K562 (cell line): Measurements from ENCODE around the gene UBA1. TPM values are rescaled to one million over a fixed set of nuclear protein-coding genes. Genes with fewer than 3 reads are reported as not detected.

Experiments
- ATAC-seq: fragments of 200-7000 bp; cut with Tn5 transposase; 3 replicates; pipeline ENCODE4 v1.9.1; 2020; ENCODE audit warnings: moderate library complexity
- BruUV-seq: library from RNA; stranded (reverse); fragments of 400-500 nt; replicated peaks from 2 replicates; lab custom pipeline; 2021; lab: Mats Ljungman, UMichigan
- CTCF ChIA-PET: fragments of 300-600 bp; formaldehyde crosslinking; extraction: SDS; loops from one replicate; lab custom pipeline; 2021; ENCODE audit warnings: low intra/inter-chr PET ratio; lab: Yijun Ruan, JAX
- POLR2A ChIA-PET: fragments of 300-600, 350-650 bp; sonication (Branson Sonifier 250); formaldehyde crosslinking; extraction: SDS; loops from one replicate; lab custom pipeline; 2021; ENCODE audit warnings: antibody characterized with exemption, inconsistent platforms; lab: Yijun Ruan, JAX
- DNase-seq, 4 experiments: peaks; one replicate each; pipeline versions ENCODE4 v3.0.0 to v3.0.0-alpha.2; 2011 to 2018; ENCODE audit warnings: low spot score in 3 of 4, mixed read lengths in 3 of 4; ENCODE audit errors: extremely low read depth in 1 of 4
- FAIRE-seq: peaks from 2 replicates; lab custom pipeline; 2011; peaks lifted over from hg19 to GRCh38; lab: Jason Lieb, UNC
- H2AFZ ChIP-seq: 2 replicates; pipeline ENCODE4 v1.6.0; 2011; ENCODE audit warnings: low read depth, low read length, control low read depth, inconsistent platforms
- H3K27ac ChIP-seq: fragments of 200-600 bp; 3 replicates; pipeline ENCODE4 v1.8.0; 2011; ENCODE audit warnings: low read depth, mild to moderate bottlenecking, control low read depth, inconsistent platforms, low read length, moderate library complexity, mixed read lengths; ENCODE audit errors: extremely low read depth
- H3K27me3 ChIP-seq, 2 experiments: fragments of 300-600 bp in 1 of 2; 2 replicates in 1 of 2; 3 replicates in 1 of 2; pipeline versions ENCODE4 v1.6.0 to v1.8.0; 2011; ENCODE audit warnings: inconsistent platforms in 2 of 2, low read length in 2 of 2, mild to moderate bottlenecking in 1 of 2, mixed read lengths in 1 of 2, moderate library complexity in 1 of 2; ENCODE audit not compliant: control insufficient read depth in 2 of 2, insufficient read depth in 2 of 2
- H3K36me3 ChIP-seq: fragments of 300-600 bp; 3 replicates; pipeline ENCODE4 v1.8.0; 2011; ENCODE audit warnings: mild to moderate bottlenecking, low read length, inconsistent platforms; ENCODE audit not compliant: control insufficient read depth, insufficient read depth
- H3K4me1 ChIP-seq, 2 experiments: fragments of 200-600 bp in 1 of 2; replicated peaks in 1 of 2; 2 replicates in 1 of 2; 3 replicates in 1 of 2; pipeline versions ENCODE4 v1.5.1 to v1.8.0; 2011; ENCODE audit warnings: inconsistent platforms in 2 of 2, low read length in 2 of 2, mild to moderate bottlenecking in 1 of 2, mixed read lengths in 1 of 2, moderate library complexity in 1 of 2; ENCODE audit not compliant: control insufficient read depth in 2 of 2, insufficient read depth in 2 of 2
- H3K4me2 ChIP-seq: 2 replicates; pipeline ENCODE4 v1.6.1; 2011; ENCODE audit warnings: low read length, control low read depth, inconsistent platforms, mixed read lengths; ENCODE audit not compliant: insufficient read depth
- H3K4me3 ChIP-seq: fragments of 200-600 bp; sonication (generic), shearing (Covaris generic); 2 replicates; pipeline ENCODE4 v1.5.1; 2016; ENCODE audit warnings: control low read depth, inconsistent platforms
- H3K79me2 ChIP-seq: fragments of 200-600 bp; 3 replicates; pipeline ENCODE4 v1.8.0; 2011; ENCODE audit warnings: low read length, inconsistent platforms; ENCODE audit not compliant: control insufficient read depth, insufficient read depth
- H3K9ac ChIP-seq, 2 experiments: 2 replicates each; pipeline versions ENCODE4 v1.6.0 to v1.6.1; 2011; ENCODE audit warnings: low read depth in 2 of 2, low read length in 2 of 2, control low read depth in 1 of 2, inconsistent platforms in 1 of 2, mild to moderate bottlenecking in 1 of 2, mixed read lengths in 1 of 2; ENCODE audit not compliant: insufficient read depth in 1 of 2
- H3K9me1 ChIP-seq: one replicate; pipeline ENCODE4 v1.6.0; 2011; ENCODE audit warnings: inconsistent platforms, mild to moderate bottlenecking, low read length, moderate library complexity; ENCODE audit not compliant: control insufficient read depth, insufficient read depth
- H3K9me3 ChIP-seq: replicated peaks from 2 replicates; pipeline ENCODE4 v1.5.1; 2011; ENCODE audit warnings: low read depth, low read length, inconsistent platforms; ENCODE audit not compliant: control insufficient read depth, insufficient read depth
- H4K20me1 ChIP-seq: replicated peaks from 2 replicates; pipeline ENCODE4 v1.6.1; 2011; ENCODE audit warnings: low read length, inconsistent platforms, mixed read lengths; ENCODE audit not compliant: control insufficient read depth, insufficient read depth
- GABPB2 ChIP-seq: fragments of 250-450 bp; sonication (Bioruptor Pico); conservative IDR thresholded peaks from 2 replicates; pipeline ENCODE4 v1.5.1; 2021; ENCODE audit warnings: mild to moderate bottlenecking
- HDGF ChIP-seq: fragments of 450-650 bp; IDR thresholded peaks from 2 replicates; pipeline ENCODE4 v1.6.1; 2016
- JUNB ChIP-seq: fragments of 450-650 bp; formaldehyde crosslinking; conservative IDR thresholded peaks from 2 replicates; pipeline ENCODE4 v1.4.0; 2020; ENCODE audit warnings: mild to moderate bottlenecking
- JUND ChIP-seq, 2 experiments: IDR thresholded peaks; 2 replicates in 1 of 2; 3 replicates in 1 of 2; pipeline ENCODE4 v1.6.1; 2011; ENCODE audit warnings: borderline replicate concordance in 2 of 2, low read depth in 2 of 2, low read length in 2 of 2, improper control_type of control experiment in 1 of 2, missing biosample characterization in 1 of 2, missing genetic modification characterization in 1 of 2, missing genetic modification reagents in 1 of 2
- NFIX ChIP-seq: fragments of 250-450 bp; sonication (Bioruptor Pico); IDR thresholded peaks from 2 replicates; pipeline ENCODE4 v1.4.0; 2020; ENCODE audit warnings: low read depth, mild to moderate bottlenecking, moderate library complexity
- PML ChIP-seq: IDR thresholded peaks from 2 replicates; pipeline ENCODE4 v1.6.1; 2012; ENCODE audit warnings: low read length, inconsistent platforms
- RBM15 ChIP-seq: fragments of 200-400 bp; formaldehyde crosslinking; IDR thresholded peaks from 2 replicates; pipeline ENCODE4 v1.6.1; 2018; ENCODE audit warnings: mild to moderate bottlenecking, low read length, moderate library complexity; ENCODE audit not compliant: insufficient read depth
- SNRNP70 ChIP-seq: fragments of 200-400 bp; formaldehyde crosslinking; optimal IDR thresholded peaks from 2 replicates; pipeline ENCODE3; 2017; ENCODE audit warnings: low read depth, low read length
- TSC22D4 ChIP-seq: fragments of 450-650 bp; IDR thresholded peaks from 2 replicates; pipeline ENCODE4 v1.6.1; 2016; ENCODE audit warnings: missing genetic modification characterization, missing biosample characterization, control low read depth
- ZNF586 ChIP-seq: fragments of 450-650 bp; formaldehyde crosslinking; conservative IDR thresholded peaks from 2 replicates; pipeline ENCODE4 v1.4.0; 2020; ENCODE audit warnings: mild to moderate bottlenecking, moderate library complexity
- ZNF766 ChIP-seq: fragments of 200-800 bp; sonication (Bioruptor generic); conservative IDR thresholded peaks from 2 replicates; pipeline ENCODE4 v1.6.1; 2016; ENCODE audit warnings: missing genetic modification characterization, missing compliant biosample characterization
- WGBS: fragments of 100-300 bp; shearing (Covaris generic); methylation state at CpG from one replicate; pipeline ENCODE4 v1.1.6; 2016; ENCODE audit warnings: low coverage, mixed read lengths; ENCODE audit not compliant: insufficient coverage; ENCODE audit errors: missing lambda C conversion rate; 5-methylcytosine and 5-hydroxymethylcytosine counted together
- in situ Hi-C: fragments of 300-500 bp; cut with MboI; formaldehyde crosslinking; loops from 4 replicates; pipeline ENCODE4 v1.15.0; 2018; ENCODE audit warnings: inconsistent platforms, mixed read lengths
- intact Hi-C: fragments of 100-400 bp; cut with micrococcal nuclease; formaldehyde crosslinking; loops from 2 replicates; pipeline ENCODE4 v1.14.2; 2022
- polyA plus RNA-seq, 8 experiments: library from polyadenylated mRNA; depleted of rRNA in 4 of 8; stranded (reverse) in 5 of 8; unstranded in 3 of 8; fragments of >200 nt; fragmentation: Nextera tagmentation in 2 of 8; fragmentation: Illumina TruSeq in 1 of 8; extraction: Ambion mirVana in 2 of 8; extraction: Trizol in 1 of 8; gene quantifications; 2 replicates each; pipeline versions ENCODE4 v1.2.1 to v1.2.3, GENCODE V29; 2011 to 2014; ENCODE audit warnings: inconsistent platforms in 1 of 8, missing spikeins in 1 of 8
- total RNA-seq, 7 experiments: library from RNA; depleted of rRNA in 6 of 7; stranded (reverse); fragments of >200 nt in 6 of 7; fragmentation: Illumina TruSeq in 2 of 7; extraction: Trizol in 2 of 7; gene quantifications; 2 replicates each; pipeline versions ENCODE4 v1.2.1 to v1.2.3, GENCODE V29; 2011 to 2021; ENCODE audit warnings: low replicate concordance in 1 of 7
- TF ChIP-seq, protein P1 (sequence below): fragments of 450-650 bp; IDR thresholded peaks from 2 replicates; pipeline ENCODE4 v1.6.1; 2016; ENCODE audit warnings: low read depth
- TF ChIP-seq, protein P2 (sequence below): sonication (generic); formaldehyde crosslinking; IDR thresholded peaks from 2 replicates; pipeline ENCODE4 v1.8.0; 2022; ENCODE audit warnings: missing genetic modification reagents, mild to moderate bottlenecking, borderline replicate concordance

UBA1 gene
- total and polyA plus RNA-seq, 9 of the 15 experiments (the other 6 are each of a cell fraction or from before 2014, with no cell fraction given), result 32.0 to 174 (median 93.6) TPM

GRCh38 chrX:47179221-47179927 is 14.3 kb upstream of the UBA1 start:
- no peaks in the 10 kb centered on the region for H3K27me3 ChIP-seq
- H3K27ac ChIP-seq, result no peak overlapping the region
- H3K4me3 ChIP-seq, result no peak overlapping the region
- FAIRE-seq (no peak), ATAC-seq (no peak), DNase-seq (no peak)
- H3K4me2 ChIP-seq, result no peak overlapping the region
- no peak overlapping the region for H2AFZ ChIP-seq
- ChIA-PET POLR2A (no interaction called here), CTCF (interaction anchor here (0.5 kb wide), 1 partner anchor 9 kb away, joined by 4 read pairs; no protein-coding TSS in a partner anchor)
- no peaks in the 10 kb centered on the region for H3K4me1 ChIP-seq
- H3K9me3 ChIP-seq, result no peaks in the 10 kb centered on the region
- BruUV-seq, result no TSS peak
- WGBS, result 100% methylated on average over 5 of the region's 14 CpGs
- no peaks in the 10 kb centered on the region for H3K9me1 ChIP-seq
- peaks cover 4% of the 10 kb centered on the region; the same call in 1 of the 2 replicates for H4K20me1 ChIP-seq
- in situ Hi-C loops, result no loop called here
- no peak overlapping the region for H3K9ac ChIP-seq
- H3K79me2 ChIP-seq, result no peaks in the 10 kb centered on the region
- H3K36me3 ChIP-seq, result peaks cover 78% of the 10 kb centered on the region; the same call in 2 of the 3 replicates
- intact Hi-C loops, result no loop called here
- no peak for TF ChIP-seq GABPB2 (CRISPR knock-in tag)
- TF ChIP-seq JUND (IDR thresholded peaks at IDR 0.05; ENCODE audit: borderline replicate concordance, low read depth, low read length), result no peak
- no peak for TF ChIP-seq JUND (tag; IDR thresholded peaks at IDR 0.05; ENCODE audit: borderline replicate concordance, low read depth, low read length)
- TF ChIP-seq ZNF586 (CRISPR knock-in tag), result no peak
- TF ChIP-seq RBM15, result no peak
- TF ChIP-seq PML, result no peak
- TF ChIP-seq, protein P1, sequence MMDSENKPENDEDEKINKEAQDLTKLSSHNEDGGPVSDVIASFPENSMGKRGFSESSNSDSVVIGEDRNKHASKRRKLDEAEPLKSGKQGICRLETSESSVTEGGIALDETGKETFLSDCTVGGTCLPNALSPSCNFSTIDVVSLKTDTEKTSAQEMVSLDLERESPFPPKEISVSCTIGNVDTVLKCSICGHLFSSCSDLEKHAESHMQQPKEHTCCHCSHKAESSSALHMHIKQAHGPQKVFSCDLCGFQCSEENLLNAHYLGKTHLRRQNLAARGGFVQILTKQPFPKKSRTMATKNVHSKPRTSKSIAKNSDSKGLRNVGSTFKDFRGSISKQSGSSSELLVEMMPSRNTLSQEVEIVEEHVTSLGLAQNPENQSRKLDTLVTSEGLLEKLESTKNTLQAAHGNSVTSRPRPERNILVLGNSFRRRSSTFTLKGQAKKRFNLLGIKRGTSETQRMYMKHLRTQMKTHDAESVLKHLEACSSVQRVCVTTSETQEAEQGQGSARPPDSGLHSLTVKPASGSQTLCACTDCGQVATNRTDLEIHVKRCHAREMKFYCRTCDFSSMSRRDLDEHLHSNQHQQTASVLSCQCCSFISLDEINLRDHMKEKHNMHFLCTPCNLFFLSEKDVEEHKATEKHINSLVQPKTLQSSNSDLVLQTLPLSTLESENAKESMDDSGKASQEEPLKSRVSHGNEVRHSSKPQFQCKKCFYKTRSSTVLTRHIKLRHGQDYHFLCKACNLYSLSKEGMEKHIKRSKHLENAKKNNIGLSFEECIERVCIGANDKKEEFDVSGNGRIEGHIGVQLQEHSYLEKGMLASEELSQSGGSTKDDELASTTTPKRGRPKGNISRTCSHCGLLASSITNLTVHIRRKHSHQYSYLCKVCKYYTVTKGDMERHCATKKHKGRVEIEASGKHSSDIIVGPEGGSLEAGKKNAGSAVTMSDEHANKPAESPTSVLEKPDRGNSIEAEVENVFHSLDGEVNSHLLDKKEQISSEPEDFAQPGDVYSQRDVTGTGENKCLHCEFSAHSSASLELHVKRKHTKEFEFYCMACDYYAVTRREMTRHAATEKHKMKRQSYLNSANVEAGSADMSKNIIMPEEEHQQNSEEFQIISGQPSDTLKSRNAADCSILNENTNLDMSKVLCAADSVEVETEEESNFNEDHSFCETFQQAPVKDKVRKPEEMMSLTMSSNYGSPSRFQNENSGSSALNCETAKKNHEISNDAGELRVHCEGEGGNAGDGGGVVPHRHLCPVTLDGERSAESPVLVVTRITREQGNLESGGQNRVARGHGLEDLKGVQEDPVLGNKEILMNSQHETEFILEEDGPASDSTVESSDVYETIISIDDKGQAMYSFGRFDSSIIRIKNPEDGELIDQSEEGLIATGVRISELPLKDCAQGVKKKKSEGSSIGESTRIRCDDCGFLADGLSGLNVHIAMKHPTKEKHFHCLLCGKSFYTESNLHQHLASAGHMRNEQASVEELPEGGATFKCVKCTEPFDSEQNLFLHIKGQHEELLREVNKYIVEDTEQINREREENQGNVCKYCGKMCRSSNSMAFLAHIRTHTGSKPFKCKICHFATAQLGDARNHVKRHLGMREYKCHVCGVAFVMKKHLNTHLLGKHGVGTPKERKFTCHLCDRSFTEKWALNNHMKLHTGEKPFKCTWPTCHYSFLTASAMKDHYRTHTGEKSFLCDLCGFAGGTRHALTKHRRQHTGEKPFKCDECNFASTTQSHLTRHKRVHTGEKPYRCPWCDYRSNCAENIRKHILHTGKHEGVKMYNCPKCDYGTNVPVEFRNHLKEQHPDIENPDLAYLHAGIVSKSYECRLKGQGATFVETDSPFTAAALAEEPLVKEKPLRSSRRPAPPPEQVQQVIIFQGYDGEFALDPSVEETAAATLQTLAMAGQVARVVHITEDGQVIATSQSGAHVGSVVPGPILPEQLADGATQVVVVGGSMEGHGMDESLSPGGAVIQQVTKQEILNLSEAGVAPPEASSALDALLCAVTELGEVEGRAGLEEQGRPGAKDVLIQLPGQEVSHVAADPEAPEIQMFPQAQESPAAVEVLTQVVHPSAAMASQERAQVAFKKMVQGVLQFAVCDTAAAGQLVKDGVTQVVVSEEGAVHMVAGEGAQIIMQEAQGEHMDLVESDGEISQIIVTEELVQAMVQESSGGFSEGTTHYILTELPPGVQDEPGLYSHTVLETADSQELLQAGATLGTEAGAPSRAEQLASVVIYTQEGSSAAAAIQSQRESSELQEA, result no peak
- TF ChIP-seq ZNF766 (CRISPR knock-in tag), result no peak
- TF ChIP-seq HDGF, result no peak
- no peak for TF ChIP-seq SNRNP70
- TF ChIP-seq TSC22D4 (tag), result no peak
- no peak for TF ChIP-seq JUNB (CRISPR knock-in tag)
- no peak for TF ChIP-seq NFIX (CRISPR knock-in tag)
- TF ChIP-seq, protein P2, sequence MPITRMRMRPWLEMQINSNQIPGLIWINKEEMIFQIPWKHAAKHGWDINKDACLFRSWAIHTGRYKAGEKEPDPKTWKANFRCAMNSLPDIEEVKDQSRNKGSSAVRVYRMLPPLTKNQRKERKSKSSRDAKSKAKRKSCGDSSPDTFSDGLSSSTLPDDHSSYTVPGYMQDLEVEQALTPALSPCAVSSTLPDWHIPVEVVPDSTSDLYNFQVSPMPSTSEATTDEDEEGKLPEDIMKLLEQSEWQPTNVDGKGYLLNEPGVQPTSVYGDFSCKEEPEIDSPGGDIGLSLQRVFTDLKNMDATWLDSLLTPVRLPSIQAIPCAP, result no peak
